Measurements from ENCODE around the gene CPM.

The CPM gene

DNA sequence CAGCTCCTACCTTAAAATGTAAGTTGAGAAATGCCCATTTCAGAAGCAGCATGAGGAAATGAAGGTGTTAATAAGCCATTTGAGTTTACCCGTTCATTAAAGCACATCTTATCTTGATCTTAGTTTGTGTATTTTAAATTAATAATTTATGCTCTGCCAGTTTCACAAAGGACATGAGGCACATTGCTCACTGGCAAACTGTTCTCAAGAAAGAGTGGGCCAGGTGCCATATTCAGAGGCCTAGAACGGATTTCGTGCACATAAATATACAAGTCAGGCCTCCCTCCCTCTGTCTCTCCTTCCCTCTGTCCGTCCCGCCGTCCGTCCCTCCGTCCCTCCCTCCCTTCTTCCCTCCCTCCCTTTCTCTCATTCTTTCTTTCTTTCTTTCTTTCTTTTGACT, 29.5 kb downstream of the CPM start:
- no peak for DNase-seq

DNA sequence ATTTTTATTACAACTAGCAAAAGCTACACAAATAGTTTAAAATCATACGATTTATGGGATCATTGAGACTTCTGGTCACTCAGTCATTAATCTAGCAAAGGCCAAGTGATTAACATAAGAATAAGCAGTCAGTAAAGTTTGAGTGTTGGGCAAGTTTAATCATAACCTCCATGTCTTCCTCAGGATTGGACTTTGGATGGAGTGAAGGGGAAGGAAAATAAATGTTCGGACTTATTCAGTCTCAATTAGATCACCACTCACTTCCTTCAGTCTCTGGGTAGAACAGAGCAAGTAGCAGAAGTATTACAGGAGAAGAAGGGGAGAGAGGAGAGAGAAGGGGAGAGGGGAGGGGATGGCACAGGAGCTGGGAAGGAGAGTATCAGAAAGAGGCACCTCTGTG, 31.4 kb downstream of the CPM start:
- DNase-seq: no peak

DNA sequence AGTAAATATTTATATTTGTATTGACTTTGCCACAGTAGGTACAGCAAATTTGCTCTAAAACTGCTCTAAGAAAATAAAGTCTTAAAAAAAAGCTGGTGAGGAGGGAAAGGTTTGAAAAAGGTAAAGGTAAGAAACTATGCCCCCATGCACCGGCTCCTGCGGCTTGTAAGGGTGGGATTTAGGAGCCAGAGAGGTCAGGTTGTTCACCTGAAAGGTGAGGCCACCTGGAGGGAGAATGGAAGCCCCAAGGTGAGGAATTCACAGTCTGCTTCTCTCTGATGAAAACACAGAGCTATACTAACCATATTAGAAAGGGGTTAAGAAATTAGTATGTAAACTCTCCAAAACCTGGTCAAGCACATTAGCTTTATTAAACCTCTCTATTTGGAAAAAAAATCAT, 31.8 kb downstream of the CPM start:
- DNase-seq: no peak

DNA sequence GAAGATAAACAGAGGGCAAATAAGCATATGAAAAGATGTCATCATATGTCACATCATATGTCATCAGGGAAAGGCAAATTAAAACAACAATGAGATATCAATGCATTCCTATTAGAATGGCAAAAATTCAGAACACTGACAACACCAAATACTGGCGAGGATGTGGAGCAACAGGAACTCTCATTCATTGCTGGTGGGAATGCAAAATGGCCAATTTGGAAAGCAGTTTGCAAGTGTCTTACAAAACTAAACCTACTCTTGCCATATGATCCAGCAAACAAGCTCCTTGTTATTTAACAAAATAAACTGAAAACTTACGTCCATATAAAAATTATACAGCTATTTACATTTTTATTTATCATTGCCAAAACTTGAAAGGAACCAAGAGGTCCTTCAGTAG, 32.7 kb downstream of the CPM start:
- no peak for DNase-seq

DNA sequence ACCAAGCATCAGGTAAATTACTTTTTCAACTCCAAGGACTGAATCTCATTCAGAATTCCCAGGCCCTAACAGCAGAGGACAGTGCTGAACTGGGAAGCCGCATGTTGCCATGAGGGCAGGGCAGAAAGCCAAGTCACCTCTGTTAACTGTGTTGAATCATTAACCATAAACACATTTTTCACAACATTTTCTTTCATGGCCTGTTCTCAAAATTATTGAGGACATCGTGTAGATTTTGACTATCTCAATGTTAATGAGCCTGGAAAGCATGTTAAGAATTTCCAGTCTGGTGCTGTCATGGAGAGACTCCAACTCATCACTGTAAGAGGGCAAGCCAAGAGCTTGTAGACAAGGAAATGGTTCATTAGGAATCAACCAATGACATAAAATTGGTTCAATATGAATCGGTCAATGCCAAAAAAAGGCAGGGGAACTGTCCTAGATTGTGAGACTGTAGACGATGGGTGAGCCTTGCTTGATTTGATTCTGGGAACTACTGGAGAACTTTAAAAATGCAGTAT, 33.7 kb downstream of the CPM start:
- no peak for DNase-seq

DNA sequence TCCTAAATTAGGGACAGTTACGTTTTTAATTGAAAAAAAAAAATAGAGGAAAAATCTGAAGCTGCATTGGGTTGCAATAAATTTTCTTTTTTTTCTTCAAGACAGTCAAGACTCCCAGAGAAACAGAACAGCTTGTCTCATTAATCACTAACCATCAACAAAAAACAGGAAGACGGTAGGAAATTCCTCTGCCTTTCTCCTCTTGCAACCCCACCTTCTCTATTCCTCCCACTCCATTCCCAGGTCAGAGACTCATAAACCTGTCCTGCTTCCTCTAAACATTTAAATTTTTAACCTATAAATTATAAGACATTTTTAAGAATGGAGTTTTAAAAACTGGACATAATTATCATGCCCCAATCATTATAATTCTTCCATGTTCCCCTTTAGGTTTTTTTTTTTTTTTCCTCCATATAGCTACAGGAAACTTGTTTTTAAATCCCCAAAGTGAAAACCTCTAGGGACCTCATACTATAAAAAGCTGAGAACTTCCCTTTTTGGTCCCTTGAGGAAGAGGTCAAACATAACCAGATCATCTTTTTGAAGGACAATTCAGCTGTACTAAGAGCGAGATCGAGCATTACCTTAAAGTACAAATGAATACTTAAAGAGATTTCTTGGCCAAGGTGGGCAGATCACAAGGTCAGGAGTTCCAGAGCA, 36.0 kb downstream of the CPM start:
- no peak for DNase-seq

DNA sequence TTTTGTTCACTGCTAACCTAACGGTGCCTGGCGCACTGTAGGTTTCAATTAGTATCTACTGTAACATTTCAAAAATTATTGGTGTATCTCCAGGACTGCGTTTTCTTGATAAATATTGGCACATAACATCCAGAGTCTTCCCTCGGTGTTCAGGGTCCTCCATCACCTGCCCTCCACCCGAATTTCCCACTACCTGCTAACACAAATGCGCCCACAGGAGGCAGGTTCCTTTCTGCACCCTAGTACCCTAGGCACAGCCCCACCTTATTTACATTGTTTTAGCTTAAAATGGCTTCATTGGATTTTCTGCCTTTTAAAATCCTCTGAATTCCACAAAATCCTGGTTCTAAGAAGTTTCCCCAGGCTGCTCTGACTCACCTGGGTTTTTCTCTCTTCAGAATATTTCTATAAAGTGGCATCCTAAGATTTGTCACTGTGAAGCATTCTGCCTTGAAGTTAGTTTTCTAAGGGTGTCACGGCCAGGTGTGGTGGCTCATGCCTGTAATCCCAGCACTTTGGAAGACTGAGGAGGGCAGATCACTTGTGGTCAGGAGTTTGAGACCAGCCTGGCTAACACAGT, 38.6 kb downstream of the CPM start:
- DNase-seq: no peak

DNA sequence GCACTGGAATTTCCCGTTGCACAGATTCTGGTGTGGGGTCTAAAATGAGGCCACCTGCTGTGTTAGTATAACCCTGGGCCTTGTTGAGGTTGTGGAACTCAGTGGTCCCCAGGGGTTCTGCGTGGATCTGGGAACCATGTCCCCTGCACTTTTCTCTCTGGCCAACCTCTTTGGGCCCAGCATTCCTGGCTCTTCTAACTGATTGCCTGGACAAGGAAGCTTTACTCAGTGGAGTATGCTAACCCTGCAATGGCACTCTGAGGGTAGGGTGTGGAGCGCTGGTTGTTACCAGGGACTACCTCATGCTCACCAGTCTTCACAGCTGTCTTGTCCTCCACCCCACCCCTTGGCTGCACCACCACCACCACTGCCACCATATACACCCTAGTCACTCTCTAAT, 39.2 kb downstream of the CPM start:
- no peak for DNase-seq

DNA sequence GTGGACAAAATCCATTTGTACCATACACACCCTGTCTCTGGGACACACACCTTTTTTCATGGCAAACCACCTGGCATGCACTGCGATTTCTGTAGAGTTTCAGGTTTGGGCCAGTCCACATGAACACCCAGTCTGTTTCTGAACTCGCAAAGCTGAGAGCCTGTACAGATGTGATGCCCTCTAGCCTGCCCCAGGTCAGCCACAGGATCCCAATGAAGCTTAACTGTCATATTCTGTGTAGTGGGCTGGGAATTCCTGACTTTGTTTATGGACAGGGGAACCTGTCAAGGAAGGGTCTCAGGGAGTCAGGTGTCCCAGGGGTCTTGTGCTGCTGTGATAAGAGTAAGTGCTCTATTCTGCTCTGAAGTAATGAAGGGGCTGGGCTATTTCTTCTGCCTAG, 39.8 kb downstream of the CPM start:
- no peak for DNase-seq

DNA sequence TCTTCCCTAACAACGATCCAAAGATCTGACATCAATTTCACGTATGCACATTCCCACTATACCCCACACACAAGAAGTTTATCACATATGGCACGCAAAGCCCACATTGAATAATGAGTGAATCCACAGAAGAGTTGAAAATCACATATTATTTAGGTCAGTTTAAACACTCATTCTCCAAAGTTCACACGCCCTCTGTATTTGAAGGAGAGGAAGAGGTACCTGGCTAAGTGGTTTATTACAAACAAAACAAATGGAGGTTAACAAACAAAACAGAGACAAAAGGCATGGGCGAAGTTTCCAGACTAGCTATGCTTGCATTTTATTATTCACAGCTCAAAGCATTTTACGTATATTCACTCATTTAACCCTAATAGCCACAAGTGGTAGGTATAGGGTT, 41.8 kb downstream of the CPM start:
- DNase-seq: no peak

DNA sequence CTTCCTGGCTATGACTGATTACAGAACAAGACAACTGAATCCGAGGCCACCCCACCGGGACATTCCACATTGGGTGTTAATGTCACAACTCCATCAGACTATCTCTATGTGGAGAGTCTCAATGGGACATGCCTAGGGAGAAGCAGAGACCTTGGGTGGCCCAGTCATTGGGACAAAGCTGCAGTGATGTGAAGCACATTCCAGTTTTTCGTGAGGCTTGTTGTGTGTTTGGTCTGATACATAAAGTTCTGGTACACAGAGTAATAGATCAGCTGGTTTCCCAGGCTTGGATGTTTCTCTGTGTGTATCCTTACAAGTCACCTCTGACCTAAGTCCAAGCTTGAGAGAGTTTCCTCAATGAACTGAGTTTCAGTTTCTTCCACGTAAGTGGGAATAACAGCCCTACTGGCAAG, 42.3 kb downstream of the CPM start:
- DNase-seq: no peak

DNA sequence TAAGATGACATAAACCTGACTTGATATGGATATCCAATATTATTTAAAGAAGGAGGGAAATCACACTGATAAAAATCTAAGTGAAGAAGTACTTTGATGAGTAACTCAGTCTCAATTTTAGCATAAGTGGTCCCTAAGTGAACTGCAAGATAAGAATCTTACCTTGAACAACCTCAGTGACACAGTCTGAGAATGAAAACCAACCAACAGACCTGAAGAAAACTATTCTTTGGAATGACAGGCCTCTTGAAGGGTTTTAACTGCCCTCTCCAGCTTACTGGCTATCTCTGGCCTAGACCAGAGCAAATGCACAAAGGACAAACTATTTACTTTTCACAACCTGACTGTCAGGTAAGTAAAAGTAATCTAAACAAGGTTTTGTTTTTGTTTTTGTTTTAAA, 44.7 kb downstream of the CPM start:
- DNase-seq: no peak

DNA sequence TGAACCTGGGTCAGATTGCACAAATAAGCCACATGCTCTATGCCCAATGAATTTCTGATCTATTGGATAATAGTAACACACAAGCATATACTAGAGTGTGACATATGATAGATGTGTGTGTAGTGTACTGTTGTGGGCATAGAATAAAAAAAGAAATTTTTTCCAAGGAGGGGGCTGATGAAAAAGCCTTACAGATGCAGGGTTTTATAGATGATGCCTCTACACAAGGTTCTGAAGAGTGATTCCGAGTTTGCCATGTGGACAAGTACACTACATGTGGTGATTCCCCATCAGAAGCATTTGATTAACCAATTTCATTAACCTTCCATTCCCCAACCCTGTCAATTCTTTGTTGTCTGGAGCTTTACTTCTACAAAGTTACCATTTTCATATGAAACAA, 45.3 kb downstream of the CPM start:
- DNase-seq: no peak

DNA sequence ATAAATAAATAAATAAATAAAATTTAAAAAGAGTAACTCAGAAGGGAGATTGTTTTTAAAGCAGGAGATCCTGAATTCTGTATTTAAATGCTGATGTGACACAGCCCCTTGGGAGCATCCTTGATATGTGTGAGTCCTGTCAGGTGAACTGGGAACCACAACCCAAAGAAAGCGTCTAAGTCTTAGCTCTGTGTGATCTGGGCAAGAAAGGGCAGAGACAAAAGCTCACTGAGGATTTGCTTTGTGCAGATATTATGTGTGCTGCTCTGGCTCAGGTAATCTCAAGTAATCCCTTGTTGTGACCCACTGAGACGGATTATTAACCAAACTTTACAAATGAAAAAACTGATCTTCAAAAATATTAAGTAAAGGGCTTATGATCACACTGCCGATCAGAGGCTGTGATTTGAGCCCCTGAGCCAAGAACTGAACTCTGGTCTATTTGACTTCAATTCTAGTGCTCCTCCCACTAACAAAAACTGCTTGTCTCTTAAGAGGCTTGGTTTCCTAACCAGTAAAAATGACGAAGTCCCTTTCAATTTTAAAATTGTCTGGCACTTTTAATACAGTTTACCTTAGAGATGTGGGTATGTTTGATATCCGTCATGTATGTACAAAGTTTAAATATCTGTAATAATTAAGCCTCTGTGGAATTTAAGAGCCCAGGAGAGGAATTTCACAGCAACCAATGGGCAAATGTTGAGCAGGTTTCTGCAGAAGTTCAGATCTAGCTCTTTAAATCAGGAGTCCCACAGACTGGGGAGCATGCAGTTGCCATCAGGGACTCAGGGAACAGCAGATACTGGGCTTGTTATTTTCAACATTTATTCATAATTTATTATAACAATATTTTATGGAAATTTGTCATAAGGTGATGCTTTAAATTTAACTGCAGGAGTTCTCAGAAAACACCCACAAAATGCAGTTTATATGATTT, 46.1 kb downstream of the CPM start:
- DNase-seq: no peak

DNA sequence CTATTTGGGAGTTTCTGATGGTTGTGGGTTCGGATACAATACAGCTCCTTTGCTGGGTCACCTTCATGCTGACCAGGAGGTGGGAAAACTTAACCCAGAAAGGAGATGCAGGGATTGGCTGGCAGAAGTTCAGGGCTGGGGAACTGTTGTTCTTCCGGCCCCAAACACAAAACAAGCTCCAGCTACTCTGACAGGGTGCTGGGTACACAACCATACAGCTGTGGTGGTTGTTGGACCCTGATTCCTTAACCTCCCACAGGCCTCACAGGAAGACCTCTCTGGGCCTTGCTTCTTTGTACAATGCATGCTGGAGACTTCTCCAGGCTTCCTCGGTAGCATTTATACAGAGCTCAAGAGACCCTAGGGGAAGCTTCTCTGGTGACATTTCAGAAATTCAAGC, 47.6 kb downstream of the CPM start:
- DNase-seq: no peak

DNA sequence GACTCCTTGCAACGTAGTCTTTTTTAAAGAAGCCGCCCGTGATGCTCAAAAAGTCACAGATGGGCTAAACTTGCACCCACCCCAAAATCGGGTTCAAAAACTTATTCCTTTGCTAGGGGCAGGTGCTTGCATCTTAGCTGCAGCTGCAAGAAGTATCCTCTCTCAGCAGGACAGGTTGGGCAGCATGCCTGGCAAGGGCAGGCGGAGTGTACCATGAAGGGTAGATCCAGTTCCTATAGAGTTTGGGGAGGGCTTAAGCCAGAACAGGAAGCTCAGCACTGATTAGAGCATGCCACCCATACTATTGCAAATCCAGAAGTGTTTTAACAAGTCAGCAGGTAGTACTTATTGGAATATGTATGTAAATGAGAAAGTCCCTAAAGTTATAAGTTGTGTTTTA, 48.7 kb downstream of the CPM start:
- no peak for DNase-seq

DNA sequence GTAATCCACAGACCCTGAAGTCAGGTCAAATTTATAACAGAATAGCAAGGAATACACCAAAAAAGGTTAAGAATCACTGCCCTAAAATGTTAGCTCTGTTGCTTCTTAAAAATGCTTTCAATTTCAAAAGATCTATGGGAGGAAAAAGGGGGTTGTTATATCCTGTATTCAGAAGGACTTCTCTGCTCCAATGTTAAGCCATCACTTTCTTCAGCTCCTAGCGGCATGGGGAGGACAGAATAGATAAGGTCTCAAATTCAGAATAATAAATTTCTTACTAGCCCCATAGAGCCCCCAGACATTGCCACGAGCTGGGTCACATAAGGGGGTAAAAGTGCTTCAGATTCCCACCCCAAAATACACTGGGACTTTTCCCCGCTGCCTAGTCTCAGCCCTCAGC, 49.8 kb downstream of the CPM start:
- DNase-seq: no peak

DNA sequence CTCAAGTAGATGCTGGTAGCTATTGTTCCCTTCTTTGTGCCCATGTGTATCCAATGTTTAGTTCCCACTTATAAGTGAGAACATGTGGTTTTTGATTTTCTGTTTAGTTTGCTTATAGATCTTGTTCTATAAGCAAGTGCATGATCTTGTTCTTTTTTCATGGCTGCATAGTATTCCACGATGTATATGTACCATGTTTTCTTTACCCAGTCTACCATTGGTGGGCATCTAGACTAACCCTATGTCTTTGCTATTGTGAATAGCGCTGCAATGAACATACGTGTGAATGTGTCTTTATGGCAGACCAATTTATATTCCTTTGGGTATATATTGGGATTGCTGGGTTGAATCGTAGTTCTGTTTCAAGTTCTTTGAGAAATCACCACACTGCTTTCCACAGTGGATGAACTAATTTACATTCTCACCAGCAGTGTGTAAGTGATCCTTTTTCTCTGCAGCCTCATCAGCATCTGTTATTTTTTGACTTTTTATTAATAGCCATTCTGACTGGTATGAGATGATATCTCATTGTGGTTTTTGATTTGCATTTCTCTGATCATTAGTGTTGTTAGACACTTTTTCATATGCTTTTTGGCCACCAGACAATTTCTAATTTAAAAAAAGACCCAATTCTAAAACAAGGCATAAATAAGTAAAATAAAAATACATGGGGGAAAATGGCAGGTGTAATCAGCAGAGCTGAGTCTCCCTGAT, 50.6 kb downstream of the CPM start:
- DNase-seq: no peak

DNA sequence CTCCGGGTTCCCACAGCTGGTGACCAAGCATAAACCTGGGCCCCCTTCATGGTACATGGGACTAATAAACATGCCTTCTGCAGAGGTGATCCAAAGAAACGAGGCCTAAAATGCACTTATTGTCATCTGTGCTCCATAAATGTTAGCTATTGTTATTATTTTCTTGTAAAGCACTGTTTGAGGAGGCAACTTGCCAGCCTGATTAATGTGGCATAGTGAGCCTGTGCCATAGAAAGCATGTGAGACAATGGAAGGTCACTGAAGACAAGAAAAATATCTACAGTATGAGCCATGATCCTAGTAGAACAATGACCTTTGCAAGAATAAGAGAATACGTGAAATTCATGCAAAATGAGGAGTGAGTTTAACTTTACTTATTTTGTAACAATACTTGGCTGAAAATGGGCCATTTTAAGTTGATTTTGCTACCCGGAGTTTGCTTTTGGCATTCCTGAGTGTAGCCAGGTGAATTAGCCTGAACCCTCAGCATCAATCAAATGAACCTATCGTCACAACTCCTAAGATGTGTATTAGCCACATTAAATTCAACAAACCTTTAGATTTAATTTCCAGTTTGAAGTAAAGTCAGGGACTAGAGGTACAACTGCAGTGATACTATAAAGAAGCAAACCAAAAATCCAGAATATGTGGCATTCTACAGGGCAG, 52.2 kb downstream of the CPM start:
- no peak for DNase-seq

DNA sequence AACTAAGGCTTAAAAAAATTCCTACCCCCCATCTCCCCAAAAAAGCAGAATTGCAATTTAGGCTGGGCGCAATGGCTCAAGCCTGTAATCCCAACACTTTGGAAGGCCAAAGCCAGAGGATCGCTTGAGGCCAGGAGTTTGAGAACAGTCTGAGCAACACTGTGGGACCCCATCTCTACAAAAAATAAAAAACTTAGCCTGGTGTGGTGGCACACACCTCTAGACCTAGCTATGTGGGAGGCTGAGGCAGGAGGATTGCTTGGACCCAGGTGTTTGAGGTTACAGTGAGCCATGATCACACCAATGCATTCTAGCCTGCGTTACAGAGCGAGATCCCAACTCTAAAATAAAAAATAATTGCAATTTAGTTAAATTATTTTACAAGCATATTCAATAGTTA, 54.1 kb downstream of the CPM start:
- DNase-seq: no peak

DNA sequence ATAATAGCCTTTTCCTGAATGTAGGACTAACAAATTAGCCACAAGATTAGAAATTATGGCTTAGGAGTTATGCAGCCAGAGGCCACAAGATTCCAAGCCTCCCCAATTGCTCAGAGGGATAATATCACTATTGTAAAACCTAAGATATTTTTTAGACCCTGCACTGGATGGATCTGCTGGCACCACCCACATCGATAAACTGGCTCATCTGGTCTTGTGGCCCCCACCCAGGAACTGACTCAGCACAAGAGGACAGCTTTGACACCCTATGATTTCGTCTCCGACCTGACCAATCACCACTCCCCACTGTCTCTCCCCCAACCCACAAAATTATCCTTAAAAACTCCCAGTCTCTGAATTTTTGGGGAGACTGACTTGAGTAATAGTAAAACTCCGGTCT, 54.7 kb downstream of the CPM start:
- DNase-seq: no peak

DNA sequence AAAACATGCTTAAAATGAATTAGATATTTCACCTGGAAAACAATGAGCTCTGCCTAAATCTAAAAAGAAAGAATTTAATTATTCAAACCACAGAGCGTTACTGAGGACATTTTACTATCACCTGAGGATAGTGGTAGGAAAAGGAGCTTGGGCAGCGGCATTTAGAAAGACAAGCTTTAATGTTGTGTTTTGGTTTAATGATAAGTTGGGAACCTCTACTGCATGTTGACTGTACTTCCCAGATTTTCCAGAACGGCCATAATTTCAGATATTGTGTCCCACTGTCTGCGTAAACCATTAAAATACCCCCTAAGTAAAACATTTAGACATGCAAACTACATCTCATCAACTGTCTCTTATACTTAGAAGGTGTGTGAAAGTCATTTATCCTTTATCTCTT, 55.4 kb downstream of the CPM start:
- no peak for DNase-seq

DNA sequence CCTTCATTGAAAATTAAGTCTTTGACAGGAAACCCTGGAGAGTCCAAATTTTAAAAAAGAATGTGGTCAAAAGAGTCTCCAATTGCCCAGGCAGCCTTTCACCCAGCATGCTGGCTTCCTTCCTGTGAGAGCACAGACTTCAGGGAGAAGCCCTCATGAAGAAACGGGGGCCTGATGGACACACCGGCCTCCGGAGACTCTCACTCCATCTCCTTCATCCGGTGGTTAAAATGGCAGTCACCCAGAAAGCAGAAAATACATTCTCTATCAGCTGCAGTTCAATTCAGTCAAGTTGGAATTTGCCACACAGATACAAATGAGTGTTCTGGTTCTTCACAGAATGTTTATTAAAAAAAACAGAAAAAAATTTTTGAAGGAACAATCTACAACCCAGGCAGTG, 56.5 kb downstream of the CPM start:
- no peak for DNase-seq
